ENCODE results near the gene DYNC1I2.

- TF ChIP-seq CTCF (conservative IDR thresholded peaks at IDR 0.05; ENCODE audit: low read depth, low read length), result no peak
- no peak for TF ChIP-seq EZH2 (IDR thresholded peaks at IDR 0.05; ENCODE audit: borderline replicate concordance, low read depth, low read length, poor library complexity, severe bottlenecking)
These were observed 32.4 kb downstream of the DYNC1I2 start for GRCh38 chr2:171719660-171720059.

Data from A673 (cell line).